ENCODE measurements around the gene HIP1R.

Gene HIP1R

GRCh38 chr12:122845041-122845864 is 10.0 kb downstream of the HIP1R start:
- Histone ChIP-seq H3F3A (ENCODE audit: insufficient read depth, low read length) (no peaks in the 10 kb centered on the region), H4K20me1 (ENCODE audit: insufficient read depth, low read length) (no peaks in the 10 kb centered on the region), H3K9me2 (replicated peaks; ENCODE audit: insufficient read depth, low read length) (no peaks in the 10 kb centered on the region), H2AFZ (ENCODE audit: low read length) (no peak overlapping the region), H3K4me1 (ENCODE audit: low read length) (no peaks in the 10 kb centered on the region), H3K9ac (ENCODE audit: low read length) (no peak overlapping the region), H3K27ac (ENCODE audit: low read length) (no peak overlapping the region), H3K36me3 (replicated peaks; ENCODE audit: insufficient read depth, low read length) (no peaks in the 10 kb centered on the region), H3K4me2 (ENCODE audit: low read depth, low read length) (no peak overlapping the region), H3K79me2 (ENCODE audit: low read length) (peaks cover 23% of the 10 kb centered on the region), H3K27me3 (replicated peaks; ENCODE audit: insufficient read depth, low read length) (no peaks in the 10 kb centered on the region), H3K9me3 (replicated peaks; ENCODE audit: insufficient read depth, low read length) (no peaks in the 10 kb centered on the region), H3K4me3 (ENCODE audit: low read length) (no peak overlapping the region)
- DNase-seq: no peak
- no peak for TF ChIP-seq CTCF (IDR thresholded peaks at IDR 0.05; ENCODE audit: low read length)
- TF ChIP-seq EZH2phosphoT487 (IDR thresholded peaks at IDR 0.05; ENCODE audit: low read length): no peak
- TF ChIP-seq EZH2 (optimal IDR thresholded peaks at IDR 0.05; ENCODE audit: low read depth, low read length): no peak

DNA sequence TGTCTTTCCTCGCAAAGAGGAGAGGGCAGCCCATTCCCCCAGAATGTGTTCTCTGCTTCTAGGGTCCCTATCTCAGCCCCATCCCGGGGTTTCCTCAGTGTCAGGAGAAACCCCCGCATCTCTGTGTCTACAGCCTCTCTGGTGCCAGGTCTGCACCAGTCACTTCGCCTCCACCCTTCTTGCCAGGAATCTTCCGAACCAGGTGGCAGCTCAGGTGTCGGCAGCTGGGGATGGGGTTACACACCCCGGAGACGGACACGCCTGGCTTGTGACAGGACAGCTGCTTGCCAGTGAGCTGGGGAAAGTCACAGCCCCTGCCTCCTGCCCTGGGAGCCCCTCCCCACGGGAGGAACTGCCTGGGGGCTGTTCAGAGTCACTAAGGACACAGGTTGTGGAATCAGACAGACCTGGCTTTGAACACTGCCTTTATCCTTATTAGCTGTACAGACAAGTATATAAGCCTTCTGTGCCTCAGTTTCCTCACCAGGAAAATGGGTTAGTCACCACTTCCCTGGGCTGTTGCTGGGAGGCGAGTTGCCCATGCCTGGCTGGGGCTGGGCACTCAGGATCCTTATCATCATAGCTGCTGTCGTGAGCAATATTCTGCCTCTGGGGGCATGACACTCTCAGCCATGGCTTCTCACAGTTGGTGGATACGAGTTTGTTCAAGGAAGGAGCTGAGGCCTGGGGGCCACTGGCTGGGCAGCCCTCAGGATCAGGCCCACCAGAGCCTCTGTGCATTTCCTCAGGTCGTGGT is 10.8 kb downstream of the HIP1R start:
- Histone ChIP-seq H3K79me2 (ENCODE audit: low read length) (peaks cover 20% of the 10 kb centered on the region), H3K4me1 (ENCODE audit: low read length) (no peaks in the 10 kb centered on the region), H3K36me3 (replicated peaks; ENCODE audit: insufficient read depth, low read length) (no peaks in the 10 kb centered on the region), H3K27ac (ENCODE audit: low read length) (no peak overlapping the region), H3K4me3 (ENCODE audit: low read length) (no peak overlapping the region), H4K20me1 (ENCODE audit: insufficient read depth, low read length) (no peaks in the 10 kb centered on the region), H2AFZ (ENCODE audit: low read length) (no peak overlapping the region), H3K9me3 (replicated peaks; ENCODE audit: insufficient read depth, low read length) (no peaks in the 10 kb centered on the region), H3F3A (ENCODE audit: insufficient read depth, low read length) (no peaks in the 10 kb centered on the region), H3K9ac (ENCODE audit: low read length) (no peak overlapping the region), H3K4me2 (ENCODE audit: low read depth, low read length) (no peak overlapping the region), H3K9me2 (replicated peaks; ENCODE audit: insufficient read depth, low read length) (no peaks in the 10 kb centered on the region), H3K27me3 (replicated peaks; ENCODE audit: insufficient read depth, low read length) (no peaks in the 10 kb centered on the region)
- no peak for TF ChIP-seq EZH2 (optimal IDR thresholded peaks at IDR 0.05; ENCODE audit: low read depth, low read length)
- TF ChIP-seq EZH2phosphoT487 (IDR thresholded peaks at IDR 0.05; ENCODE audit: low read length): no peak
- TF ChIP-seq CTCF (IDR thresholded peaks at IDR 0.05; ENCODE audit: low read length): no peak
- DNase-seq: no peak

- Histone ChIP-seq H3K4me2 (ENCODE audit: low read depth, low read length) (no peak overlapping the region), H3K9ac (ENCODE audit: low read length) (no peak overlapping the region), H3F3A (ENCODE audit: insufficient read depth, low read length) (no peaks in the 10 kb centered on the region), H3K4me3 (ENCODE audit: low read length) (no peak overlapping the region), H3K27me3 (replicated peaks; ENCODE audit: insufficient read depth, low read length) (no peaks in the 10 kb centered on the region), H3K9me3 (replicated peaks; ENCODE audit: insufficient read depth, low read length) (no peaks in the 10 kb centered on the region), H3K79me2 (ENCODE audit: low read length) (peaks cover 12% of the 10 kb centered on the region), H2AFZ (ENCODE audit: low read length) (no peak overlapping the region), H3K27ac (ENCODE audit: low read length) (no peak overlapping the region), H4K20me1 (ENCODE audit: insufficient read depth, low read length) (no peaks in the 10 kb centered on the region), H3K4me1 (ENCODE audit: low read length) (no peaks in the 10 kb centered on the region), H3K9me2 (replicated peaks; ENCODE audit: insufficient read depth, low read length) (no peaks in the 10 kb centered on the region), H3K36me3 (replicated peaks; ENCODE audit: insufficient read depth, low read length) (no peaks in the 10 kb centered on the region)
- TF ChIP-seq EZH2 (optimal IDR thresholded peaks at IDR 0.05; ENCODE audit: low read depth, low read length) (no peak), CTCF (IDR thresholded peaks at IDR 0.05; ENCODE audit: low read length) (no peak), EZH2phosphoT487 (IDR thresholded peaks at IDR 0.05; ENCODE audit: low read length) (no peak)
- DNase-seq: no peak
These were observed 11.6 kb downstream of the HIP1R start for GRCh38 chr12:122846622-122847515.
